ENCODE results near the gene GPR157.

GPR157 gene, protein sequence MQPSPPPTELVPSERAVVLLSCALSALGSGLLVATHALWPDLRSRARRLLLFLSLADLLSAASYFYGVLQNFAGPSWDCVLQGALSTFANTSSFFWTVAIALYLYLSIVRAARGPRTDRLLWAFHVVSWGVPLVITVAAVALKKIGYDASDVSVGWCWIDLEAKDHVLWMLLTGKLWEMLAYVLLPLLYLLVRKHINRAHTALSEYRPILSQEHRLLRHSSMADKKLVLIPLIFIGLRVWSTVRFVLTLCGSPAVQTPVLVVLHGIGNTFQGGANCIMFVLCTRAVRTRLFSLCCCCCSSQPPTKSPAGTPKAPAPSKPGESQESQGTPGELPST

DNA sequence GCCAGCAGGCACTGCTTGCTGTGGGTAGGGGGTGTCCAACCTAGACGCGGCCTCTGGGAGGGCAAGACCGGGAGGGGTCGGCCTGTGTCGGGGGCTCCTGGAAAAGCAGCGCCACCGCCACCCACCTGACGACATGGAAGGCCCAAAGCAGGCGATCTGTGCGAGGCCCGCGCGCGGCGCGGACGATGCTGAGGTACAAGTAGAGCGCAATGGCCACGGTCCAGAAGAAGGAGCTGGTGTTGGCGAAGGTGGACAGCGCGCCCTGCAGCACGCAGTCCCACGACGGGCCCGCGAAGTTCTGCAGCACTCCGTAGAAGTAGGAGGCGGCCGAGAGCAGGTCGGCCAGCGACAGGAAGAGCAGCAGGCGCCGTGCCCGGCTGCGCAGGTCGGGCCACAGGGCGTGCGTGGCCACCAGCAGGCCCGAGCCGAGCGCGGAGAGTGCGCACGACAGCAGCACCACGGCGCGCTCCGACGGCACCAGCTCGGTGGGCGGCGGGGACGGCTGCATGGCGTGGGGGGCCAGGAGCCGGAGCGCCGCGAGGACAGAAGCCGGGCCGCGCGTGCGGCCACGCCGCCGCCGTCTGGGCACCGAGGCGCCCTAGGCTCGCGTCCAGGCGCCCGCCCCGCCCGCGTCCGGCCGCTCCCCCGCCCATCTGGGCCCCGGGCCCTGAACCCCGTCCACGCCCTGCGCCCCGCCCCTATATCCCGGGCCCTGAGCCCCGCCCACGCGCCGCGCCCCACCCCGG lies at the start of gene GPR157:
Gene GPR157 (minus strand): TSS at position 583 of the 746 bp plus-strand sequence. CDS start 75 bp downstream, at position 508.
- Histone ChIP-seq H2AFZ (ENCODE audit: low read length, unreplicated experiment) (peak within 1 kb of the TSS; percentile 44), H3K27ac (ENCODE audit: low read depth, low read length) (peak within 1 kb of the TSS; percentile 41; the same call in 1 of the 2 replicates), H3K4me1 (ENCODE audit: control insufficient read depth, insufficient read depth, low read length, unreplicated experiment) (peaks cover 7% of the 10 kb centered on the region), H3K4me3 (ENCODE audit: low read depth, low read length) (peak within 1 kb of the TSS; percentile 84), H3K36me3 (ENCODE audit: insufficient read depth, low read length) (no peaks in the 10 kb centered on the region), H3K27me3 (ENCODE audit: insufficient read depth, low read length) (no peaks in the 10 kb centered on the region), H3K79me2 (ENCODE audit: control insufficient read depth, insufficient read depth, low read length, unreplicated experiment) (peaks cover 18% of the 10 kb centered on the region)

DNA sequence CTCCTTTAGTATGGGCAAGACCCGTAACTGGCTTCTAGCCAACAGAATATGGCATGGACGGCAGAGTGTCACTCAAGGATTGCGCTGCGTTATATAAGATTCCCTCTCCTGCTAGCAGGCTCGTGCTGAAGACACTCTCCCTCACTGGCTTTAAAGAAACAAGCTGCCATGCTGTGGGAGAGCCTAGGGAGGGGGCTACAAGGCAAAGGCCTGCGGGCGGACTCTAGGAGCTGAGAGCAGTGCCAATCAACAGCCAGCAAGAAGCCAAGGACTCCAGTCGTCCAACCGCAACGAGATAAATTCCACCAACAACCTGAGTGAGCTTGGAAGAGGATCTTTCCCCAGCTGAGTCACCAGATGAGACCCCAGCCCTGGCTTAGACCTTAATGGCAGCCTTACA lies 45.9 kb upstream of the GPR157 start:
- no peak overlapping the region for H2AFZ ChIP-seq (ENCODE audit: low read length, unreplicated experiment)
- no peaks in the 10 kb centered on the region; the same call in 1 of the 2 replicates for H3K36me3 ChIP-seq (ENCODE audit: insufficient read depth, low read length)
- no peaks in the 10 kb centered on the region for H3K4me1 ChIP-seq (ENCODE audit: control insufficient read depth, insufficient read depth, low read length, unreplicated experiment)
- peaks cover 28% of the 10 kb centered on the region for H3K79me2 ChIP-seq (ENCODE audit: control insufficient read depth, insufficient read depth, low read length, unreplicated experiment)
- no peaks in the 10 kb centered on the region for H3K27me3 ChIP-seq (ENCODE audit: insufficient read depth, low read length)
- no peak overlapping the region for H3K27ac ChIP-seq (ENCODE audit: low read depth, low read length)
- no peak overlapping the region for H3K4me3 ChIP-seq (ENCODE audit: low read depth, low read length)

DNA sequence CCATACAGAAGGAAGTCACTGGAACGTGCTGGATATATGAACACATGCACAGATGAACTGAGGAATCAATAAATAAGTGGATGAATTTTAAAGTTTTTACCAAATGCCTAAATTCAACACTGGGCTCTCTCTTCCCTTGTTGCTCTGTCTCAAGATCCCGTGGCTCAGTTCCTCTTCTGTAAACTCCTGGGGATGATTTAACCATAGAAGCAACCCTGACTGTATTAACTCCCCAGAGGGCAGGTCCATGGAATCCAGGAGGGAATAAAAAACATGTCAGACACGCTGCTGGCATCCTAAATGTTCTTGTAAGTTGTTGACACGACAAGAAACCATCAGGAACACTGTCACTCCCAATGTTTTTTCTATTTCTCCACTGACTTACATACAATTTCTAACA lies 45.3 kb upstream of the GPR157 start:
- Histone ChIP-seq H3K79me2 (ENCODE audit: control insufficient read depth, insufficient read depth, low read length, unreplicated experiment) (peaks cover 25% of the 10 kb centered on the region), H3K36me3 (ENCODE audit: insufficient read depth, low read length) (no peaks in the 10 kb centered on the region; the same call in 1 of the 2 replicates), H3K27me3 (ENCODE audit: insufficient read depth, low read length) (no peaks in the 10 kb centered on the region), H3K4me1 (ENCODE audit: control insufficient read depth, insufficient read depth, low read length, unreplicated experiment) (no peaks in the 10 kb centered on the region), H3K4me3 (ENCODE audit: low read depth, low read length) (no peak overlapping the region), H3K27ac (ENCODE audit: low read depth, low read length) (no peak overlapping the region), H2AFZ (ENCODE audit: low read length, unreplicated experiment) (no peak overlapping the region)

DNA sequence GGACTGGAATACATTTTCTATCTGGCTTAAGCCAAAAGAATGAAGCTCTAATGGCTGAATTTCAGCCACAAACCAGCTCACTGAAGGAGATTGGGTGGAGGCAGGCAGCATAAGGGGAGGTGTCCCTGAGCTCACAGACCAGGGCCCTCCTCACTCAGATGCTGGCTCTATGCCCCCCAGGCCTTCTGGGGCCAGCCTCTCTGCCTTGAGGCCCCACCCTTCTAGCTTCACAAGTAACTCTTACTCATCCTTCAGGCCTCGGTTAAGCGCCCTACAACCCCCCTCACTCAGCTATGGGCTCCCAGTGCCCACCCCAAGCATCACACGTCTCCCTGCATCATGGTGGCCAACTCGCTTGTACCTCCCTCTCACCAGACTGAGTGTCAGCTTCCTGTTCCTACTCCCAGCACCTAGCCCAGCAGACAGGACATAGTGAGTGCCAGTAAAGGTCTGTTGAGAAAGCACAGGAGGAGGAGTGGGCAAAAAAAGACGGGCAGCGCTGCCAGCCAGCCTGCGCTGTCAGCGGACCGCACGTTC lies 40.8 kb upstream of the GPR157 start:
- Histone ChIP-seq H3K4me1 (ENCODE audit: control insufficient read depth, insufficient read depth, low read length, unreplicated experiment) (peaks cover 7% of the 10 kb centered on the region), H2AFZ (ENCODE audit: low read length, unreplicated experiment) (no peak overlapping the region), H3K27ac (ENCODE audit: low read depth, low read length) (no peak overlapping the region), H3K4me3 (ENCODE audit: low read depth, low read length) (no peak overlapping the region), H3K79me2 (ENCODE audit: control insufficient read depth, insufficient read depth, low read length, unreplicated experiment) (peaks cover 11% of the 10 kb centered on the region), H3K36me3 (ENCODE audit: insufficient read depth, low read length) (no peaks in the 10 kb centered on the region), H3K27me3 (ENCODE audit: insufficient read depth, low read length) (no peaks in the 10 kb centered on the region)

DNA sequence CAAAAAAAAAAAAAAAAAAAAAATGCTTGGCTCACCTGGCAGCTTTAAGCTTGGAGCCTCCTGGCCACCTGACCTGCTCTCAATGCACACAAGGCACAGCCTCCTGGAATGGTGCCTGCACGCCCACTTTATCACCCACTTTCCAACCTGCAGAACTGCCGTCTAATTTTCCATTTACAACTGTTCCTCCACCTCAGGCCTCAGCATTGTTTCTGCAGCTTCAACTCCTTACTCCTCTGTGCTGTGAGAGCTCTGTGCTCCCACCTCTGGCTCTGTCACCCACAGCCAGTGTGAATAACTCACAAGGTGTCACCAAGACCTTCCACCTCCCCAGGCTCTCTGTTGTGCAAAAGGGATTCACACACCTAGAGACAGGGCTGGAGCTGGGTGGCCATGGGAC lies 38.7 kb upstream of the GPR157 start:
- peaks cover 13% of the 10 kb centered on the region for H3K79me2 ChIP-seq (ENCODE audit: control insufficient read depth, insufficient read depth, low read length, unreplicated experiment)

DNA sequence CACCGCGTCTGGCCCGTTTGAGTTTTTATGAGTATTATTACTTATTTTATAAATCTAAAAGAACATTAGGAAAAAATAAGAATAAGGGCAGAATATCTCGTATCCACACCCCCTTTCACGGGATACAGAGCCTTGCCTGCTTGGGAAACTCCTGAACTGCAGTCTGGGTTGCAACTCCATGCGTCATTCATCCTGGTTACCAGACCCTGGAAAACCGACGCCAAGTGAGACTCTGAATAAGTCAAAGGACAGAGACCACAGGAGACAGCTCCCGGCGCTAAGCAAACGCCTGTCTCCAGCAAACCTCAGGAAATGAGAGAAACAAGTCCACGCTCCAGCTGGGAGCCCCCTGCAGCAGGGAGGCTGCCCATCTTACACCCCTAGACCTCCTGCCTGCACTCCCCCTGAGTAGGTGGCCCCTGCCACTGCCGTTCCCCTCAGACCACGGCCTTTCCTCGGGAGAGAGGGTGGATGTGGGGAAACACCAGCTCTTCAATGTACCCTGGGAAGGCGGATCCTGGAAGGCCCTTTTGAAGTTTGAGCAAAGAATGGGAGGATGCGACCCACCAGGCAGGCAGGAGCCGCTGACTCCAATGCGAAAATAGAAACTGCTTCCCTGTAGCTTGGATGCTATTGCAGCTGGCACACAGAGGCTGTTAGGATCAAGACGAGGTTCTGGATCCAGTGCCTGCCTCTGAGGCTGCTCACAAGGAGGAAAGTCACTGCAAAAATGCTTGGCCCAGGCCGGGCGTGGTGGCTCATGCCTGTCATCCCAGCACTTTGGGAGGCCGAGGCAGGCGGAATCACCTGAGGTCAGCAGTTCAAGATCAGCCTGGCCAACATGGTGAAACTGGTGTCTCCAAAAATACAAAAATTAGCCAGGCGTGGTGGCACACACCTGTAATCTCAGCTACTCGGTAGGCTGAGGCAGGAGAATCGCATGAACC lies 37.7 kb upstream of the GPR157 start:
- Histone ChIP-seq H2AFZ (ENCODE audit: low read length, unreplicated experiment) (no peak overlapping the region), H3K36me3 (ENCODE audit: insufficient read depth, low read length) (no peaks in the 10 kb centered on the region), H3K4me3 (ENCODE audit: low read depth, low read length) (no peak overlapping the region), H3K4me1 (ENCODE audit: control insufficient read depth, insufficient read depth, low read length, unreplicated experiment) (peaks cover 26% of the 10 kb centered on the region), H3K27me3 (ENCODE audit: insufficient read depth, low read length) (no peaks in the 10 kb centered on the region), H3K79me2 (ENCODE audit: control insufficient read depth, insufficient read depth, low read length, unreplicated experiment) (peaks cover 20% of the 10 kb centered on the region), H3K27ac (ENCODE audit: low read depth, low read length) (no peak overlapping the region)

More for the DNA sequence above, 38.7 kb upstream of the GPR157 start:
- Histone ChIP-seq H3K4me3 (ENCODE audit: low read depth, low read length) (no peak overlapping the region), H2AFZ (ENCODE audit: low read length, unreplicated experiment) (no peak overlapping the region), H3K27me3 (ENCODE audit: insufficient read depth, low read length) (no peaks in the 10 kb centered on the region), H3K27ac (ENCODE audit: low read depth, low read length) (no peak overlapping the region), H3K4me1 (ENCODE audit: control insufficient read depth, insufficient read depth, low read length, unreplicated experiment) (peaks cover 20% of the 10 kb centered on the region), H3K36me3 (ENCODE audit: insufficient read depth, low read length) (no peaks in the 10 kb centered on the region)

DNA sequence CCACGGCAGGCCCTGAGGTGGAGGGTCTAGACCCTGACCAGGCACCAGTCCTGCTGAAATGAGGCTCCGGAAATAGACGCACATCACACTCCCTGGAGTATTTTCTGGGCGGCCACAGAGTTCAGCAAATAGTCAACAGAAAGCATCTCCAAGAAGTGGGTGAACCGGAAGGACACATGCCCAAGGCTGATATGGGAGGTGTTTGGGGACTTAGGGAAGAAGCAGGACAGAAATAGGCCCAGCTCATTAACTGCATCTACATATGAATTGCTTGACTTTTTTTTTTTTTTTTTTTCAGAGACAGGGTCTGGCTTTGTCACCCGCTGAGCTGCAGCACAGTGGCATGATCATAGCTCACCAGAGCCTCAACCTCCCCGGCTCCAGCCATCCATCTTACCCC lies 36.5 kb upstream of the GPR157 start:
- H3K27ac ChIP-seq (ENCODE audit: low read depth, low read length), result peak overlapping the region; percentile 91; the same call in 1 of the 2 replicates
- H3K4me3 ChIP-seq (ENCODE audit: low read depth, low read length), result no peak overlapping the region
- no peak overlapping the region for H2AFZ ChIP-seq (ENCODE audit: low read length, unreplicated experiment)
- H3K36me3 ChIP-seq (ENCODE audit: insufficient read depth, low read length), result no peaks in the 10 kb centered on the region
- peaks cover 23% of the 10 kb centered on the region for H3K79me2 ChIP-seq (ENCODE audit: control insufficient read depth, insufficient read depth, low read length, unreplicated experiment)
- peaks cover 26% of the 10 kb centered on the region for H3K4me1 ChIP-seq (ENCODE audit: control insufficient read depth, insufficient read depth, low read length, unreplicated experiment)
- H3K27me3 ChIP-seq (ENCODE audit: insufficient read depth, low read length), result no peaks in the 10 kb centered on the region

DNA sequence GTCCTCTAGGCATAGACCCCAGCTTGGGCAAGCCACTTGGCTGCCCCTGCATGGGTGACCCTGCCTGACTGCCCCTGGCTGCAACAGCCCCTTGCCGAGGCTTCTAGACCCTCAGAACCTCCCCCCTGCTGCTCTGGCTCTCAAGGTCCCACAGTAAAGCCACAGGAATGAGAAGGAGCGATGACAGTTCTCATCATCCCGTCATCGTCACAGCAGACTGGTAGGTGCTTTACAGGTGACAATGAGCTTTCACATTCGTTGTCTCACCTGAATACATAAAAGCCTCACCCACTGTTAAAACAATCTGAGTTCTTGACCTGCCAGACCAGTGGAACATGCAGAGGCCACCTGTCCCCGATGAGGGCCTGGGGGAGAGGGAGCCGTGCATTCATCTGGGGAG lies 36.0 kb upstream of the GPR157 start:
- Histone ChIP-seq H3K36me3 (ENCODE audit: insufficient read depth, low read length) (no peaks in the 10 kb centered on the region), H2AFZ (ENCODE audit: low read length, unreplicated experiment) (no peak overlapping the region), H3K4me1 (ENCODE audit: control insufficient read depth, insufficient read depth, low read length, unreplicated experiment) (peaks cover 26% of the 10 kb centered on the region), H3K4me3 (ENCODE audit: low read depth, low read length) (no peak overlapping the region), H3K79me2 (ENCODE audit: control insufficient read depth, insufficient read depth, low read length, unreplicated experiment) (peaks cover 25% of the 10 kb centered on the region), H3K27ac (ENCODE audit: low read depth, low read length) (peak overlapping the region; percentile 91), H3K27me3 (ENCODE audit: insufficient read depth, low read length) (no peaks in the 10 kb centered on the region)

DNA sequence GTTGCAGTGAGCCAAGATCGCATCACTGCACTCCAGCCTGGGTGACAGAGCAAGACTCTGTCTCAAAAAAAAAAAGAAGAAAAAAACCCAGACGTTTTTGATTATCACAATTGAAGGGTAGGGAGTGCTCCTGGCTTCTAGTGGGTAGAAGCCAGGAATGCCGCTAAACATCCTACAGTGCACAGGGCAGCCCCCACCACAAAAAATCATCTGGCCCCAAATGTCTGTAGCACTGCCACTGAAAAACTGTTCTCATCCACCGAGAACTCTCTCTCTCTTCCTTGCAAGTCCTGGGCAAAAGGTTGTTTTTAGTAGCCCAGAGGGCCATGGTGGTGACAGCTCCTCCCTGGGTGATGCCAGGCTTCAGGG lies 35.6 kb upstream of the GPR157 start:
- Histone ChIP-seq H3K27ac (ENCODE audit: low read depth, low read length) (peak overlapping the region; percentile 91), H3K79me2 (ENCODE audit: control insufficient read depth, insufficient read depth, low read length, unreplicated experiment) (peaks cover 23% of the 10 kb centered on the region), H3K27me3 (ENCODE audit: insufficient read depth, low read length) (no peaks in the 10 kb centered on the region)

DNA sequence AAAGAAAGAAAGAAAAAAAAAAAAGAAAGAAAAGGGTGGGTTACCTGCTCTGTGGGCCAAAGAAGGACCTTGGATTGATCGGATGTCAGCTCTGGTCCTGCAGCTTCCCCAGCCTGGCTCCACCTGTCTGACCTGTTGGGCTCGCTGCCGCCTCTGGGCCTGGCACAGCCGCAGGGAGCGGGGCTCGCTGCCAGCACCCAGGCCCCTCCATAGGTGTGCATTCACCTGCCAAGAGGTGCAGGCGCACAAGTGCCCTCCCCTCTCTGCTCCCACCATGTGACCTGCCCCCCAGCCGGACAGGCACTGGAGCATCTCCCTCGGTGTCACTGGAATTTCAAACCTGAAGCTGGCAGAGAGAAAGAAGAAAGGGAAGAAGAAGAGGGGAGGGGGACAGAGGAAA lies 33.1 kb upstream of the GPR157 start:
- Histone ChIP-seq H3K4me3 (ENCODE audit: low read depth, low read length) (no peak overlapping the region), H2AFZ (ENCODE audit: low read length, unreplicated experiment) (no peak overlapping the region), H3K4me1 (ENCODE audit: control insufficient read depth, insufficient read depth, low read length, unreplicated experiment) (peaks cover 26% of the 10 kb centered on the region), H3K79me2 (ENCODE audit: control insufficient read depth, insufficient read depth, low read length, unreplicated experiment) (peaks cover 28% of the 10 kb centered on the region), H3K27me3 (ENCODE audit: insufficient read depth, low read length) (no peaks in the 10 kb centered on the region), H3K36me3 (ENCODE audit: insufficient read depth, low read length) (no peaks in the 10 kb centered on the region), H3K27ac (ENCODE audit: low read depth, low read length) (no peak overlapping the region)

More for the DNA sequence above, 35.6 kb upstream of the GPR157 start:
- peaks cover 26% of the 10 kb centered on the region for H3K4me1 ChIP-seq (ENCODE audit: control insufficient read depth, insufficient read depth, low read length, unreplicated experiment)
- no peak overlapping the region for H3K4me3 ChIP-seq (ENCODE audit: low read depth, low read length)
- no peaks in the 10 kb centered on the region for H3K36me3 ChIP-seq (ENCODE audit: insufficient read depth, low read length)
- H2AFZ ChIP-seq (ENCODE audit: low read length, unreplicated experiment), result no peak overlapping the region

Data from ACC112 (cell line).